Ovary (tissue), 3 donors: Measurements from ENCODE around the gene AKAP17A.

Experiments used
- CTCF ChIP-seq, 3 donors: fragments of 450-650 bp in 2 of 3; fragments of 200-600 bp in 1 of 3; IDR thresholded peaks; one replicate each; pipeline versions ENCODE4 v1.5.1 to v1.8.0; 2016 to 2022; ENCODE audit warnings: antibody characterized with exemption in 3 of 3, mild to moderate bottlenecking in 1 of 3
- EP300 ChIP-seq: sonication (generic); formaldehyde crosslinking; IDR thresholded peaks from one replicate; pipeline ENCODE4 v1.6.1; 2017; ENCODE audit warnings: antibody characterized with exemption
- donor health status: DM: no; HTN: no; CAD: no.

GRCh38 chrX:1601051-1601767 is 9.8 kb downstream of the AKAP17A start:
- TF ChIP-seq CTCF (IDR thresholded peaks at IDR 0.05) = no peak
- TF ChIP-seq EP300 = no peak
